ENCODE data around the gene PM20D2. TPM values are rescaled to one million over a fixed set of nuclear protein-coding genes. Genes with fewer than 3 reads are reported as not detected.

The PM20D2 gene
- total RNA-seq, 2 experiments from 2014 or later, result 5.2 to 5.3 TPM

DNA sequence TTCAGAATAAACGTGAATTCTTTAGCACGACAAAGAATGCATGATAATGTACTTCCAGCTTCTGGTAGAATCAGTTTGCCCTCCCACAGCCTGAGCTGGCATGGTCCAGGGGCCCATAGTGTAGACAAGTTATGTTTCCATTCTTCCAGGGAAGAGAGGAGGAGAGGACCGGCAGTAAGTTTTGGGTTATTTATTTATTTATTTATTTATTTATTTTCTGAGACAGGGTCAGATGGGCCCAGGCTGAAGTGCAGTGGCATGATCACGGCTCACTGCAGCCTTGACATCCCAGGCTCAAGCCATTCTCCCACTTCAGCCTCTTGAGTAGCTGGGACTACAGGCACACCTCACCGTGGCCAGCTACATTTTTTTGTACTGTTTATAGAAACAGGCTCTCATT is 66.6 kb downstream of the PM20D2 start:
- TF ChIP-seq, protein P1, sequence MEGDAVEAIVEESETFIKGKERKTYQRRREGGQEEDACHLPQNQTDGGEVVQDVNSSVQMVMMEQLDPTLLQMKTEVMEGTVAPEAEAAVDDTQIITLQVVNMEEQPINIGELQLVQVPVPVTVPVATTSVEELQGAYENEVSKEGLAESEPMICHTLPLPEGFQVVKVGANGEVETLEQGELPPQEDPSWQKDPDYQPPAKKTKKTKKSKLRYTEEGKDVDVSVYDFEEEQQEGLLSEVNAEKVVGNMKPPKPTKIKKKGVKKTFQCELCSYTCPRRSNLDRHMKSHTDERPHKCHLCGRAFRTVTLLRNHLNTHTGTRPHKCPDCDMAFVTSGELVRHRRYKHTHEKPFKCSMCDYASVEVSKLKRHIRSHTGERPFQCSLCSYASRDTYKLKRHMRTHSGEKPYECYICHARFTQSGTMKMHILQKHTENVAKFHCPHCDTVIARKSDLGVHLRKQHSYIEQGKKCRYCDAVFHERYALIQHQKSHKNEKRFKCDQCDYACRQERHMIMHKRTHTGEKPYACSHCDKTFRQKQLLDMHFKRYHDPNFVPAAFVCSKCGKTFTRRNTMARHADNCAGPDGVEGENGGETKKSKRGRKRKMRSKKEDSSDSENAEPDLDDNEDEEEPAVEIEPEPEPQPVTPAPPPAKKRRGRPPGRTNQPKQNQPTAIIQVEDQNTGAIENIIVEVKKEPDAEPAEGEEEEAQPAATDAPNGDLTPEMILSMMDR (IDR thresholded peaks at IDR 0.05), result no peak
- Histone ChIP-seq H3K27me3 (ENCODE audit: control insufficient read depth in 1 of 2, insufficient read depth in 2 of 2, low read length in 2 of 2) (peaks cover 0 to 4% of the 10 kb centered on the region in 2 experiments), H3K27ac (ENCODE audit: low read depth in 1 of 2, low read length in 2 of 2) (no peak overlapping the region), H3K4me1 (ENCODE audit: insufficient read depth, low read length) (no peaks in the 10 kb centered on the region), H3K9me3 (ENCODE audit: control insufficient read depth in 1 of 2, insufficient read depth in 1 of 2, low read length in 2 of 2) (no peaks in the 10 kb centered on the region), H3K36me3 (ENCODE audit: insufficient read depth, low read length) (no peaks in the 10 kb centered on the region), H3K4me3 (ENCODE audit: low read length) (no peak overlapping the region)
- H3K4me1 Mint-ChIP-seq (ENCODE audit: low read depth), result no peaks in the 10 kb centered on the region
- no peak overlapping the region for H3K27ac Mint-ChIP-seq
- ChIA-PET POLR2A (no interaction called here), CTCF (no interaction called here)
- H3K36me3 Mint-ChIP-seq (ENCODE audit: low read depth), result no peaks in the 10 kb centered on the region
- H3K27me3 Mint-ChIP-seq, result peaks cover 5% of the 10 kb centered on the region
- intact Hi-C loops (cut with DNase I, micrococcal nuclease), result no loop called here
- DNase-seq (no peak), ATAC-seq (ENCODE audit: poor library complexity) (no peak)
- H3K4me3 Mint-ChIP-seq, result no peak overlapping the region
- H3K9me3 Mint-ChIP-seq, result no peaks in the 10 kb centered on the region

DNA sequence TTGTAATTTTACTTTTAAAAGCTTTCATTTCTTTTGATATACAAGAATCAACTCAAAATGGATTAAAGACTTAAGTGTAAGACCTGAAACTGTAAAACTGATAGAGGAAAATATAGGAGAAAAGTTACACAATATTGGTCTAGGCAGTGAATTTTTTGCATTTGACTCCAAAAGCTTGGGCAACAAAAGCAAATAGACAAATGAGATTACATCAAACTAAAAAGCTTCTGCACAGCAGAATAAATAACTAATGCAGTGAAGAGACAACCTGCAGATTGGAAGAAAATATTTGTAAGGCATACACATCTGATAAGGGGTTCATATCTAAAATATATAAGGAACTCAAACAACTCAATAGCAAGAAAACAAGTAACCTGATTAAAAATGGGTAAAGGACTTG is 68.3 kb downstream of the PM20D2 start:
- Mint-ChIP-seq H3K4me1 (ENCODE audit: low read depth) (no peaks in the 10 kb centered on the region), H3K9me3 (no peaks in the 10 kb centered on the region), H3K27me3 (peaks cover 5% of the 10 kb centered on the region), H3K27ac (no peak overlapping the region), H3K4me3 (no peak overlapping the region), H3K36me3 (ENCODE audit: low read depth) (no peaks in the 10 kb centered on the region)
- TF ChIP-seq, protein P1 (IDR thresholded peaks at IDR 0.05), result no peak
- DNase-seq (no peak), ATAC-seq (ENCODE audit: poor library complexity) (no peak)
- POLR2A ChIA-PET, result no interaction called here
- no peaks in the 10 kb centered on the region for H3K36me3 ChIP-seq (ENCODE audit: insufficient read depth, low read length)
- no peaks in the 10 kb centered on the region for H3K4me1 ChIP-seq (ENCODE audit: insufficient read depth, low read length)
- H3K27me3 ChIP-seq (ENCODE audit: control insufficient read depth in 1 of 2, insufficient read depth in 2 of 2, low read length in 2 of 2), result peaks cover 0 to 4% of the 10 kb centered on the region in 2 experiments
- H3K4me3 ChIP-seq (ENCODE audit: low read length), result no peak overlapping the region
- CTCF ChIA-PET, result no interaction called here
- H3K9me3 ChIP-seq (ENCODE audit: control insufficient read depth in 1 of 2, insufficient read depth in 1 of 2, low read length in 2 of 2), result no peaks in the 10 kb centered on the region
- intact Hi-C loops (cut with DNase I, micrococcal nuclease), result no loop called here
- H3K27ac ChIP-seq (ENCODE audit: low read depth in 1 of 2, low read length in 2 of 2), result no peak overlapping the region

Other genes with a start within 250 kb of the PM20D2 start
- 10 to 100 TPM; 11.6 to 12.4 TPM for gene RNGTT, start 182.4 kb upstream of the PM20D2 start, total RNA-seq
- 1,000 to 10,000 TPM in 1 of 2 experiments, 100 to 1,000 TPM in 1; 974 to 1,023 TPM for gene PNRC1, start 65.3 kb upstream of the PM20D2 start, total RNA-seq
- not detected for gene SRSF12, start 28.0 kb upstream of the PM20D2 start, total RNA-seq
- not detected for gene GABRR1, start 71.3 kb downstream of the PM20D2 start, total RNA-seq
- gene GABRR2, start 169.2 kb downstream of the PM20D2 start, total RNA-seq, result under 1 TPM; 0.47 to 0.49 TPM
- gene UBE2J1, start 206.7 kb downstream of the PM20D2 start, total RNA-seq, result 10 to 100 TPM; 34.7 to 34.9 TPM